C1 segment of cervical spinal cord (tissue), 14 donors: Measurements from ENCODE around the gene ZBTB11.
A peak's percentile ranks its signal among the peaks of the same experiment; 100 is the strongest.
"Not testable (repeated sequence)": the region's sequence is repeated elsewhere in the genome, so short reads cannot be mapped to it uniquely, and the experiment has no call there.

ENCODE experiments used
- DNase-seq, 14 donors: peaks; one replicate each; lab custom pipeline; 2025; lab: John Stamatoyannopoulos, UW

The ZBTB11 gene

DNA sequence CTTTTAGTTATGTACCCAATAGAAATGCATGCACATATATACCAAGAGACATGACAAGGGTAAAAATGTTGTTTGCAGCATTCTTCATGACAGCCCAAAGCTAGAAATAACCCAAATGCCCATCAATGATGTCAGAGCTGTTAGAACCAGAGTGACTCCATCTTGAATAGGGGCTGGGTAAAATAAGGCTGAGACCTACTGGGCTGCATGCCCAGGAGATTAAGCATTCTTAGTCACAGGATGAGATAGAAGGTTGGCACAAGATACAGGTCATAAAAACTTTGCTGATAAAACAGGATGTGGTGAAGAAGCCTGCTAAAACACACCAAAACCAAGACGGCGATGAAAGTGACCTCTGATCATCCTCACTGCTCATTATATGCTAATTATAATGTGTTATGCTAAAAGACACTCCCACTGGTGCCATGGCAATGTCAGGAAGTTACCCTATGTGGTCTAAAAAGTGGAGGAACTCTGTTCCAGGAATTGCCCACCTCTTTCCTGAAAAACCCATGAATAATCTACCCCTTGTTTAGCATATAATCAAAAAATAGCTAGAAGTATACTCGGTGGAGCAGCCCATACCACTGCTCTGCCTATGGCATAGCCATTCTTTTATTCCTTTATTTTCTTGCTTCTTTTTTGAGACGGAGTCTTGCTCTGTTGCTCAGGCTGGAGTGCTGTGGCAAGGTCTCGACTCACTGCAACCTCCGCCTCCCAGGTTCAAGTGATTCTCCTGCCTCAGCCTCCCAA lies 32.9 kb downstream of the ZBTB11 start:
- no peak for DNase-seq

GRCh38 chr3:101643009-101643844 lies 33.7 kb downstream of the ZBTB11 start:
- no peak for DNase-seq

- DNase-seq, result no peak
These were observed 34.5 kb downstream of the ZBTB11 start for GRCh38 chr3:101642441-101642840.

DNA sequence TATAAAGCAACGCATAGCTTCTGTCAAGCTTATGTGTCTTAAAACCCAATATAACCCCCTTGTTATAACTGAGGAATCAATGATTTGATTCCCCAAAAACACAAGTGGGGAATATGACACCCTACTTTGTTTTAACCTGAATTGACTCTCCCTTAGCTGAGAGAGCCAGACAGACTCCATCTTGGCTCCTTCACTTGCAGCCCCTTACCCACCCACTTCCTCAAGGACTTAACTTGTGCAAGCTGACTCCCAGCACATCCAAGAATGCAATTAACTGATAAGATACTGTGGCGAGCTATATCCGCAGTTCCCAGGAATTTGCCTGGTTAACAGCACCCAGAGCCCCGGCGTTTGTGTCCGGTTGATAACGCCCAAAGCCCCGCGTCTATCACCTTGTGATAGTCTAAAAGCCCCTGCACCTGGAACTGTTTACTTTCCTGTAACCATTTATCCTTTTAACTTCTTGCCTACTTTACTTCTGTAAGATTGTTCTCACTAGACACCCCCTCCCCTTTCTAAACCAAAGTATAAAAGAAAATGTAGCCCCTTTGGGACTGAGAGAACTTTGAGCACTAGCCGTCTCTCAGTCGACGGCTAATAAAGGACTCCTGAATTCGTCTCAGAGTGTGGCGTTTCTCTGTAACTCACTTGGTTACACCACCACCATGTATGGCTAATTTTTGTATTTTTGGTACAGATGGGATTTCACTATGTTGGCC lies 35.4 kb downstream of the ZBTB11 start:
- DNase-seq, result not testable (repeated sequence)

- no peak for DNase-seq
These were observed 36.7 kb downstream of the ZBTB11 start for GRCh38 chr3:101640256-101640655.

DNA sequence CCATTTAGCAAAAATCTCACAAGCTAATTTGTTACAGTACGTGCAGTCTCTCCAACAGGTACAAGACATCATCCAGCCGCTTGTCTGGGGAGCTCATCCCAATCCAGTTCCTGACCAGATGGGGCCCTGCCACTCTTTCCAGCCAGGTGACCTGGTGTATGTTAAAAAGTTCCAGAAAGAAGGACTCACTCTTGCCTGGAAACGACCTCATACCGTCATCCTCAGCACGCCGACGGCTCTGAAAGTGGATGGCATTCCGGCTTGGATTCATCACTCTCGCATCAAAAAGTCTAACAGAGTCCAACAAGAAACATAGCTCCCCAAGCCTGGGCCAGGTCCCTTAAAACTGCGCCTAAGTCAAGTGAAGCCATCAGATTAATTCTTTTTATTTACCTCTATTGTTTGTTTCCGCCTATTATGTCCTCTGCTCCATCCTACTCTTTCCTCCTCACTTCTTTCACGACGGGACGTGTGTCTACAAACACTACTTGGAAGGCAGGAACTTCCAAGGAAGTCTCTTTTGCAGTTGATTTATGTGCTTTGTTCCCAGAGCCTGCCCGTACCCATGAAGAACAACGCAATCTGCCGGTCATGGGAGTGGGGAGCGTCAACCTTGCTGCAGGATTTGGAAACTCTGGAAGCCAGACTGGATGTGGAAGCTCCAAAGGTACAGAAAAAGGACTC lies 37.5 kb downstream of the ZBTB11 start:
- no peak for DNase-seq

DNA sequence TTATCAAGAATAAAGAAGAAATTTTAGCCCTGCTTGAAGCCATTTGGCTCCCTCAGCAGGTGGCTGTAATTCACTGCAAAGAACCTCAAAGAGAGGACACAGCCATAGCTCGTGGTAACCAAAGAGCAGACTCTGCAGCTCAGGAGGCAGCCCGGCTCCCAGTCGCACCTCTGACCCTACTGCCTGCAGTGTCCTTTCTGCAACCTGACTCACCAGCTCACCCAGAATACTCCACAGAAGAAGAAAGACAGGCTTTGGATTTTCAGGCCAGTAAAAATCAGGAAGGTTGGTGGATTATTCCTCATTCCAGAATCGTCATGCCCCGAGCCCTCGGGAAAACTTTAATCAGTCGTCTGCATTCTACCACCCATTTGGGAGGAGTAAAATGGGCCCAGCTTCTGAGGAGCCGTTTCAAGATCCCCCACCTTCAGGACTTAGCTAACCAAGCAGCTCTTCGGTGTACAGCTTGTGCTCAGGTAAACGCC lies 38.6 kb downstream of the ZBTB11 start:
- DNase-seq, result no peak

DNA sequence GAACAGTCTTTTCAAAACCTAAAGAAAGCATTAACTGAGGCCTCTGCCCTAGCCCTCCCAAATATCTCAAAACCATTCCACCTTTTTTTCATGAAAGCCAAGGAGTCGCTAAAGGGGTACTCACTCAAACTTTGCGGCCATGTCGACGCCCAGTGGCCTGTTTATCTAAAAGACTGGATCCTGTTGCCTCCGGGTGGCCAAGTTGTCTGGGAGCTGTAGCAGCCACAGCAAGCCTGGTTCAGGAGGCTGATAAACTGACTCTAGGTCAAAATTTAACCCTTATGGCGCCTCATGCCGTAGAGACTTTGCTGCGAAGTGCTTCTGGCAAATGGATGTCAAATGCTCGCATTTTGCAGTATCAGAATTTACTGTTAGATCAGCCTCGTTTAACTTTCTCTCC lies 39.5 kb downstream of the ZBTB11 start:
- no peak for DNase-seq

- peak in 5 of 14 donors; percentile 1 to 24 (median 14) for DNase-seq
These were observed 40.8 kb downstream of the ZBTB11 start for GRCh38 chr3:101635954-101636798.

GRCh38 chr3:101635345-101635744 lies 41.6 kb downstream of the ZBTB11 start:
- DNase-seq, result no peak

DNA sequence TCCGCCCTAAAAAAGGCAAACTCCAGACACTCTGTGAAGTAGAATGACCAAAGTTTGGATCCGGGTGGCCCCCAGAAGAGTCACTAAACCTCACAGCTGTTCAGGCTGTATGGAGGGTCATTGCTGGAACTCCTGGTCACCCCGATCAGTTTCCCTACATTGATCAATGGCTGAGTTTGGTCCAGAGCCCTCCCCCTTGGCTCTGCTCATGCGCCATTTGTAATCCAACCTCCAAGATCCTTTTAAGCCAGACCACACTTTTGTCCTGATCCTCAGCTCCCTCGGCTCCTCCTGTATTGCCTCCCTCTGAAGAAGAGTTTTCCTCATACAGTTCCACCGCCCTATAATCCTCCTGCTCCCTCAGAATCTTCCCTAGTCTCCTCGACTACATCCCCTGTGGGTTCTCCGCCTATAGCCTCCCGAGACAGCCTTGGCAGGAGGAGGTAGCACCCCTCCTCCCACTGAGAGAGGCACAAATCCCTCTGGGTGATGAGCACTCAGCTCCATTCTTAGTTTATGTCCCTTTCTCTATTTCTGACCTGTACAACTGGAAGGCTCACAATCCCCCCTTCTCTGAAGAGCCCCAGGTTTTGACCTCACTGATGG lies 42.2 kb downstream of the ZBTB11 start:
- DNase-seq, result no peak

GRCh38 chr3:101633186-101633585 lies 43.7 kb downstream of the ZBTB11 start:
- no peak for DNase-seq

DNA sequence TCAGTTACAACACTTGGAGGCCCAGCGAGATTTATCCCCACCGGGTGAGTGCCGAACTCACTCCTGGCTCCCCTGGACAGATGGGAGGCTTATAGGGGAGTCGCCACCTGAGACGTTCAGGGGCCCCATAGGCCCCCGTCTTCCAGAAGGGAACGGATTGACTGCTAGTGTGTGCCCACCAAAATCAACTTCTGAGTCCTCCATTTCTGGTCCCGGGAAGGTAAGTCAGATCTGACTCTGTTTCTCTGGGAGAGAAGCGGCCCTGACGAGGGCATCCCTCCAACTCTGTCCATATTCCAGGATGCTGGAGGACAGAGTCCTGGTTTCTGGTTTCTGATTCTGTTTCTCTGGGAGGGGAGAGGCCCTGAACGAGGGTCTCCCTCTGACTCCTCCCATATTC lies 44.3 kb downstream of the ZBTB11 start:
- no peak for DNase-seq

GRCh38 chr3:101631959-101632358 lies 45.0 kb downstream of the ZBTB11 start:
- DNase-seq, result not testable (repeated sequence)

DNA sequence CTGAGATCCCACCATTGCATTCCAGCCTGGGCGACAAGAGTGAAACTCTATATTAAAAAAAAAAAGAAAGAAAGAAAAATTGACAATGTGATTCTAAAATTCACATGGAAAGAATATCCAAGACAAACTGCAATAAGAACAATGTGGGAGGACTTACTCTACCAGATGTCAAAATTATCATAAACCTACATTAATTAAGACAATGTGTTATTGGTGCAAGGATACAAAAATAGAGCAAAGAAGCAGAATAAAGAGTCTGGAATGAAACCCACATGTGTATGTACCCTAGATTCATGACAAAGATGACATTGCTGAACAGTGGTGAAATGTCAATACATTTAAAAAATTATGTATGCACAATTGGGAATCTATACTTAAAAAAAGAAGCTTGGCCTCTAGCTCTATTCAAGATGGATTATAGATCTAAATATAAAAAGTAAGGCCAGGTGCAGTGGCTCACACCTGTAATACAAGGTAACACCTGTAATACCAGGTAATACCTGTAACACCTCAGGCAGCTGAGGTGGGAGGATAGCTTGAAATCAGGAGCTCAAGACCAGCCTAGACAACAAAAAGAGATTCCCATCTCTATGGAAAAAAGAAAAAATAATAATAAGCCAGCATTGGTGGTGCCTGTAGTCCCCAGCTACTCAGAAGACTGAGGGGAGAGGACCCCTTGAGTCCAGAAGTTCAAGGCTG lies 45.7 kb downstream of the ZBTB11 start:
- DNase-seq, result no peak

- DNase-seq, result no peak
These were observed 47.7 kb downstream of the ZBTB11 start for GRCh38 chr3:101629219-101629618.

- no peak for DNase-seq
These were observed 51.1 kb downstream of the ZBTB11 start for GRCh38 chr3:101625879-101626278.

DNA sequence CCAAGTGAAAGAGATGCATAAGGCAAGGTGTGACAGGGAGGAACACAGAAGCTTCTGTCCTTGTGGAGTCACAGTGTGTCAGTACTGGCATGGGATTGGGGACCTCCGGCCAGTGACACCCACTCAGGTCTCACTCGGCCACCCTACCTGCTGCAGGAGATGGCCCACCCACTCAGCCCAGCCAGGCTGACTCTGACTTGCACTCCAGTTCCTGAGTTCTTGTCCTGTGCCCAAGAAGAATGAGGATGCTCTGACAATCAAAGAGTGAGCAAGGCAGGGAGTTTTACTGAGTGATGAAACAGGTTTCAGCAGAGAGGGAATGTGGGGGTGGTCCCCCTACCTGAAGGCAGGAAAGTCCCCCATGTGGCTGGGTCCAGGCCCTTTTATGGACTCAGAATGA lies 52.1 kb downstream of the ZBTB11 start:
- no peak for DNase-seq

DNA sequence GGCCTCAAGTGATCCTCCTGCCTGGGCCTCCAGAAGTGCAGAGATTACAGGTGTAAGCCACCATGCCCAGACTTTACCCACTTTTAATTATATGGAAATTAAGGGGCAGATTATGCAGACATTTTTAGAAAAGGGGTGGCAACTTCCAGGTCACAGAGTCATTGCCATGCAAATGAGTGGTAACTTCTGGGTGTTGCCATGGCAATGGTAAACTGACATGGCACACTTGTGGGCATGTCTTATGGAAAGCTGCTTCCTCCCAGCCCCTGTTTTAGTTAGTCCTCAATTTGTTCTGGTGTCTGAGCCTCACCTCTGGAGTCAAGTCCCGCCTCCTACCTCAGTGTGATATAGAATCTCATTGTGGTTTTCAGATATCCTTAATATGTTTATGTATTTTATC lies 53.3 kb downstream of the ZBTB11 start:
- no peak for DNase-seq

DNA sequence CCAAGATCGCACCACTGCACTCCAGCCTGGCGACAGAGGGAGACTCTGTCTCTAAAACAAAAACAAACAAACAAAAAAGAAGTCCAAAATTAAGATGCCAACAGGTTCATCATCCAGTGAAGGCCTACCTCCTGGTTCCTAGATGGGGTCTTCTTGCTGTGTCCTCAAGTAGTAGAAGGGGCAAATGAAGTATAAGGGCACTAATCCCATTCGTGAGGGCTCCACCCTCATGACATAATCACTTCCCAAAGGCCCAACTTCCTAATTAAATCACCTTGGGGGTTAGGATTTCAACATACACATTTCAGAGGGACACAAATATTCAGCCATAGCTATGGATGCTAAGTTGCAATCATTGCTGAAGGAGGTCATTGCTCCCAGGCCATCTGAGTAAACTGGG lies 57.2 kb downstream of the ZBTB11 start:
- DNase-seq, result no peak
